ENCODE results near the gene LPP.

The LPP gene

GRCh38 chr3:188529228-188529627 lies 375.3 kb downstream of the LPP start:
- H3K4me3 Mint-ChIP-seq = no peak overlapping the region
- intact Hi-C loops (cut with micrococcal nuclease) = no loop called here
- no peak overlapping the region for H3K27ac Mint-ChIP-seq
- H3K36me3 Mint-ChIP-seq (ENCODE audit: low read depth) = peaks cover 42% of the 10 kb centered on the region
- no peaks in the 10 kb centered on the region for H3K27me3 Mint-ChIP-seq
- peaks cover 20% of the 10 kb centered on the region for H3K4me1 Mint-ChIP-seq (ENCODE audit: low read depth)
- no peaks in the 10 kb centered on the region for H3K9me3 Mint-ChIP-seq

- no peak overlapping the region for H3K27ac Mint-ChIP-seq
- H3K9me3 Mint-ChIP-seq = no peaks in the 10 kb centered on the region
- H3K27me3 Mint-ChIP-seq = no peaks in the 10 kb centered on the region
- H3K4me3 Mint-ChIP-seq = no peak overlapping the region
- intact Hi-C loops (cut with micrococcal nuclease) = no loop called here
- peaks cover 13% of the 10 kb centered on the region for H3K4me1 Mint-ChIP-seq (ENCODE audit: low read depth)
- peaks cover 33% of the 10 kb centered on the region for H3K36me3 Mint-ChIP-seq (ENCODE audit: low read depth)
These were observed 376.3 kb downstream of the LPP start for GRCh38 chr3:188530226-188530625.

- H3K27ac Mint-ChIP-seq = no peak overlapping the region
- intact Hi-C loops (cut with micrococcal nuclease) = no loop called here
- peaks cover 3% of the 10 kb centered on the region for H3K4me1 Mint-ChIP-seq (ENCODE audit: low read depth)
- no peaks in the 10 kb centered on the region for H3K9me3 Mint-ChIP-seq
- no peak overlapping the region for H3K4me3 Mint-ChIP-seq
- no peaks in the 10 kb centered on the region for H3K27me3 Mint-ChIP-seq
- peaks cover 27% of the 10 kb centered on the region for H3K36me3 Mint-ChIP-seq (ENCODE audit: low read depth)
These were observed 377.3 kb downstream of the LPP start for GRCh38 chr3:188531210-188531609.

- Mint-ChIP-seq H3K27ac (no peak overlapping the region), H3K36me3 (ENCODE audit: low read depth) (peaks cover 13% of the 10 kb centered on the region), H3K4me3 (no peak overlapping the region)
These were observed 379.2 kb downstream of the LPP start for GRCh38 chr3:188533172-188533571.

GRCh38 chr3:188533612-188534357 lies 379.8 kb downstream of the LPP start:
- H3K27me3 Mint-ChIP-seq = no peaks in the 10 kb centered on the region
- H3K27ac Mint-ChIP-seq = no peak overlapping the region
- peaks cover 16% of the 10 kb centered on the region for H3K36me3 Mint-ChIP-seq (ENCODE audit: low read depth)
- no peak overlapping the region for H3K4me3 Mint-ChIP-seq
- H3K9me3 Mint-ChIP-seq = no peaks in the 10 kb centered on the region
- peaks cover 10% of the 10 kb centered on the region for H3K4me1 Mint-ChIP-seq (ENCODE audit: low read depth)
- intact Hi-C loops (cut with micrococcal nuclease) = no loop called here

More at GRCh38 chr3:188533172-188533571, 379.2 kb downstream of the LPP start:
- intact Hi-C loops (cut with micrococcal nuclease) = no loop called here
- no peaks in the 10 kb centered on the region for H3K27me3 Mint-ChIP-seq
- H3K9me3 Mint-ChIP-seq = no peaks in the 10 kb centered on the region
- H3K4me1 Mint-ChIP-seq (ENCODE audit: low read depth) = peaks cover 10% of the 10 kb centered on the region

GRCh38 chr3:188534633-188535032 lies 380.7 kb downstream of the LPP start:
- Mint-ChIP-seq H3K27ac (no peak overlapping the region), H3K4me3 (no peak overlapping the region), H3K27me3 (no peaks in the 10 kb centered on the region), H3K9me3 (no peaks in the 10 kb centered on the region), H3K4me1 (ENCODE audit: low read depth) (peaks cover 10% of the 10 kb centered on the region), H3K36me3 (ENCODE audit: low read depth) (peaks cover 22% of the 10 kb centered on the region)
- intact Hi-C loops (cut with micrococcal nuclease) = no loop called here

- intact Hi-C loops (cut with micrococcal nuclease) = no loop called here
- H3K27ac Mint-ChIP-seq = no peak overlapping the region
- no peaks in the 10 kb centered on the region for H3K9me3 Mint-ChIP-seq
- peaks cover 17% of the 10 kb centered on the region for H3K36me3 Mint-ChIP-seq (ENCODE audit: low read depth)
- peaks cover 10% of the 10 kb centered on the region for H3K4me1 Mint-ChIP-seq (ENCODE audit: low read depth)
- no peaks in the 10 kb centered on the region for H3K27me3 Mint-ChIP-seq
- no peak overlapping the region for H3K4me3 Mint-ChIP-seq
These were observed 383.6 kb downstream of the LPP start for GRCh38 chr3:188537606-188538005.

GRCh38 chr3:188539037-188539436 lies 385.1 kb downstream of the LPP start:
- H3K27me3 Mint-ChIP-seq = no peaks in the 10 kb centered on the region
- H3K4me3 Mint-ChIP-seq = no peak overlapping the region
- no peaks in the 10 kb centered on the region for H3K9me3 Mint-ChIP-seq
- intact Hi-C loops (cut with micrococcal nuclease) = no loop called here
- peaks cover 10% of the 10 kb centered on the region for H3K4me1 Mint-ChIP-seq (ENCODE audit: low read depth)
- H3K27ac Mint-ChIP-seq = no peak overlapping the region
- H3K36me3 Mint-ChIP-seq (ENCODE audit: low read depth) = peaks cover 24% of the 10 kb centered on the region

GRCh38 chr3:188539631-188540194 lies 385.8 kb downstream of the LPP start:
- Mint-ChIP-seq H3K4me3 (no peak overlapping the region), H3K36me3 (ENCODE audit: low read depth) (peaks cover 24% of the 10 kb centered on the region), H3K27ac (no peak overlapping the region), H3K27me3 (no peaks in the 10 kb centered on the region), H3K4me1 (ENCODE audit: low read depth) (peaks cover 10% of the 10 kb centered on the region), H3K9me3 (no peaks in the 10 kb centered on the region)
- intact Hi-C loops (cut with micrococcal nuclease) = no loop called here

GRCh38 chr3:188542196-188542595 lies 388.2 kb downstream of the LPP start:
- H3K36me3 Mint-ChIP-seq (ENCODE audit: low read depth) = peaks cover 25% of the 10 kb centered on the region
- H3K4me3 Mint-ChIP-seq = no peak overlapping the region
- no peak overlapping the region for H3K27ac Mint-ChIP-seq
- H3K4me1 Mint-ChIP-seq (ENCODE audit: low read depth) = peaks cover 8% of the 10 kb centered on the region
- intact Hi-C loops (cut with micrococcal nuclease) = no loop called here
- H3K9me3 Mint-ChIP-seq = no peaks in the 10 kb centered on the region
- H3K27me3 Mint-ChIP-seq = no peaks in the 10 kb centered on the region

- H3K27ac Mint-ChIP-seq = no peak overlapping the region
- intact Hi-C loops (cut with micrococcal nuclease) = no loop called here
- H3K27me3 Mint-ChIP-seq = no peaks in the 10 kb centered on the region
- H3K4me3 Mint-ChIP-seq = no peak overlapping the region
- no peaks in the 10 kb centered on the region for H3K4me1 Mint-ChIP-seq (ENCODE audit: low read depth)
- H3K9me3 Mint-ChIP-seq = no peaks in the 10 kb centered on the region
- H3K36me3 Mint-ChIP-seq (ENCODE audit: low read depth) = peaks cover 35% of the 10 kb centered on the region
These were observed 390.1 kb downstream of the LPP start for GRCh38 chr3:188544012-188544411.

GRCh38 chr3:188546835-188547670 lies 393.1 kb downstream of the LPP start:
- no peaks in the 10 kb centered on the region for H3K27me3 Mint-ChIP-seq
- no peak overlapping the region for H3K27ac Mint-ChIP-seq
- intact Hi-C loops (cut with micrococcal nuclease) = no loop called here
- H3K4me3 Mint-ChIP-seq = no peak overlapping the region
- peaks cover 36% of the 10 kb centered on the region for H3K36me3 Mint-ChIP-seq (ENCODE audit: low read depth)
- no peaks in the 10 kb centered on the region for H3K9me3 Mint-ChIP-seq
- H3K4me1 Mint-ChIP-seq (ENCODE audit: low read depth) = no peaks in the 10 kb centered on the region

GRCh38 chr3:188553569-188553968 lies 399.6 kb downstream of the LPP start:
- Mint-ChIP-seq H3K27ac (no peak overlapping the region), H3K27me3 (no peaks in the 10 kb centered on the region), H3K9me3 (no peaks in the 10 kb centered on the region), H3K36me3 (ENCODE audit: low read depth) (peaks cover 14% of the 10 kb centered on the region), H3K4me1 (ENCODE audit: low read depth) (peaks cover 9% of the 10 kb centered on the region), H3K4me3 (no peak overlapping the region)
- intact Hi-C loops (cut with micrococcal nuclease) = no loop called here

- intact Hi-C loops (cut with micrococcal nuclease) = no loop called here
- no peak overlapping the region for H3K27ac Mint-ChIP-seq
- H3K4me1 Mint-ChIP-seq (ENCODE audit: low read depth) = peaks cover 13% of the 10 kb centered on the region
- H3K36me3 Mint-ChIP-seq (ENCODE audit: low read depth) = peaks cover 12% of the 10 kb centered on the region
- H3K9me3 Mint-ChIP-seq = no peaks in the 10 kb centered on the region
- H3K4me3 Mint-ChIP-seq = no peak overlapping the region
- no peaks in the 10 kb centered on the region for H3K27me3 Mint-ChIP-seq
These were observed 400.4 kb downstream of the LPP start for GRCh38 chr3:188554404-188554803.

Measured in dendritic cell treated with granulocyte-macrophage colony-stimulating factor and Interleukin-4, amounts not matched to agents 40 ng/mL and 50 ng/mL, for 4 days (primary cell).